SK-N-SH (cell line): ENCODE data around the gene EIF3K. TPM values are rescaled to one million over a fixed set of nuclear protein-coding genes. Genes with fewer than 3 reads are reported as not detected.

Source experiments
- CTCF ChIA-PET: fragments of 300-600, 350-600 bp; formaldehyde crosslinking; extraction: SDS; loops from one replicate; lab custom pipeline; 2021; lab: Yijun Ruan, JAX
- POLR2A ChIA-PET: fragments of 350-600 bp; sonication (Branson Sonifier 250); formaldehyde crosslinking; extraction: SDS; loops from one replicate; lab custom pipeline; 2020; ENCODE audit warnings: antibody characterized with exemption, inconsistent platforms; lab: Yijun Ruan, JAX
- DNase-seq: peaks from one replicate; pipeline ENCODE4 v3.0.0; 2012
- H2AFZ ChIP-seq: fragments of 200-600 bp; sonication (generic); 2 replicates; pipeline ENCODE4 v1.8.1; 2016; ENCODE audit warnings: antibody characterized with exemption, mild to moderate bottlenecking, low read depth
- H3F3A ChIP-seq: fragments of 200-600 bp; sonication (generic); replicated peaks from 2 replicates; pipeline ENCODE3; 2016; ENCODE audit warnings: antibody characterized with exemption, mild to moderate bottlenecking; ENCODE audit not compliant: insufficient read depth
- H3K27ac ChIP-seq, 2 experiments: fragments of 200-500 bp in 1 of 2; fragments of 200-600 bp in 1 of 2; sonication (Bioruptor generic) in 1 of 2; sonication (generic), shearing (Covaris generic) in 1 of 2; 2 replicates each; pipeline versions ENCODE4 v1.5.1 to v1.6.1; 2014 to 2016; ENCODE audit warnings: low read depth in 2 of 2, inconsistent platforms in 1 of 2, low read length in 1 of 2, mild to moderate bottlenecking in 1 of 2, mixed read lengths in 1 of 2
- H3K27me3 ChIP-seq: fragments of 200-600 bp; sonication (generic), shearing (Covaris generic); 2 replicates; pipeline ENCODE4 v1.6.1; 2016; ENCODE audit warnings: mixed run types; ENCODE audit not compliant: insufficient read depth
- H3K36me3 ChIP-seq, 2 experiments: fragments of 200-500 bp in 1 of 2; fragments of 200-600 bp in 1 of 2; sonication (Bioruptor generic) in 1 of 2; sonication (generic) in 1 of 2; replicated peaks in 1 of 2; 2 replicates each; pipeline versions ENCODE3 to v1.5.1; 2014 to 2016; ENCODE audit warnings: low read length in 1 of 2, mild to moderate bottlenecking in 1 of 2; ENCODE audit not compliant: insufficient read depth in 2 of 2, control insufficient read depth in 1 of 2
- H3K4me1 ChIP-seq, 2 experiments: fragments of 200-500 bp in 1 of 2; fragments of 200-600 bp in 1 of 2; sonication (Bioruptor generic) in 1 of 2; sonication (generic), shearing (Covaris generic) in 1 of 2; 2 replicates each; pipeline versions ENCODE4 v1.5.1 to v1.6.1; 2014 to 2016; ENCODE audit warnings: low read depth in 1 of 2, low read length in 1 of 2, mixed run types in 1 of 2; ENCODE audit not compliant: insufficient read depth in 2 of 2, control insufficient read depth in 1 of 2
- H3K4me2 ChIP-seq: fragments of 200-600 bp; sonication (generic), shearing (Covaris generic); 2 replicates; pipeline ENCODE4 v1.6.1; 2017; ENCODE audit warnings: mixed run types
- H3K4me3 ChIP-seq, 2 experiments: fragments of 200-500 bp in 1 of 2; fragments of 200-600 bp in 1 of 2; sonication (Bioruptor generic) in 1 of 2; sonication (generic), shearing (Covaris generic) in 1 of 2; 2 replicates each; pipeline versions ENCODE4 v1.5.1 to v1.8.1; 2014 to 2016; ENCODE audit warnings: low read depth in 2 of 2, inconsistent platforms in 1 of 2, low read length in 1 of 2, mild to moderate bottlenecking in 1 of 2, mixed read lengths in 1 of 2, moderate library complexity in 1 of 2
- H3K79me2 ChIP-seq: fragments of 200-600 bp; sonication (generic); 2 replicates; pipeline ENCODE4 v1.8.1; 2017; ENCODE audit warnings: mild to moderate bottlenecking; ENCODE audit not compliant: insufficient read depth
- H3K9ac ChIP-seq: fragments of 200-600 bp; sonication (generic); 2 replicates; pipeline ENCODE4 v1.6.1; 2017; ENCODE audit warnings: mixed run types
- H3K9me2 ChIP-seq: fragments of 200-600 bp; sonication (generic); 2 replicates; pipeline ENCODE4 v1.6.1; 2017; ENCODE audit warnings: mixed run types
- H3K9me3 ChIP-seq: fragments of 200-600 bp; sonication (generic); 2 replicates; pipeline ENCODE4 v1.6.1; 2017; ENCODE audit warnings: mixed run types, mild to moderate bottlenecking, moderate library complexity
- H4K20me1 ChIP-seq: fragments of 200-600 bp; sonication (generic); 2 replicates; pipeline ENCODE4 v1.6.1; 2017; ENCODE audit warnings: mild to moderate bottlenecking, mixed run types; ENCODE audit not compliant: insufficient read depth
- CHD2 ChIP-seq: fragments of 150-350 bp; IDR thresholded peaks from 2 replicates; pipeline ENCODE4 v1.6.1; 2018; ENCODE audit warnings: low read length; ENCODE audit not compliant: partially characterized antibody
- EP300 ChIP-seq, 2 experiments: IDR thresholded peaks; 2 replicates each; pipeline versions ENCODE4 v1.4.0 to v1.6.1; 2012; ENCODE audit warnings: borderline replicate concordance in 1 of 2, low read depth in 1 of 2, low read length in 1 of 2
- EZH2phosphoT487 ChIP-seq: fragments of 200-600 bp; sonication (generic); IDR thresholded peaks from 2 replicates; pipeline ENCODE4 v1.6.1; 2017; ENCODE audit warnings: low read depth, mixed run types, mild to moderate bottlenecking, antibody characterized with exemption, moderate library complexity, borderline replicate concordance
- FOSL2 ChIP-seq: IDR thresholded peaks from 2 replicates; pipeline ENCODE4 v1.4.0; 2012; ENCODE audit warnings: low read depth, mild to moderate bottlenecking, moderate library complexity, borderline replicate concordance
- FOXJ3 ChIP-seq: sonication (generic); formaldehyde crosslinking; IDR thresholded peaks from 2 replicates; pipeline ENCODE4 v1.5.1; 2020; ENCODE audit warnings: mild to moderate bottlenecking, missing genetic modification reagents
- FOXM1 ChIP-seq: IDR thresholded peaks from 2 replicates; pipeline ENCODE4 v1.4.0; 2012; ENCODE audit warnings: low read depth, mild to moderate bottlenecking
- GABPA ChIP-seq: IDR thresholded peaks from 2 replicates; pipeline ENCODE4 v1.4.0; 2012; ENCODE audit warnings: low read depth, mild to moderate bottlenecking
- GATA2 ChIP-seq: sonication (generic); formaldehyde crosslinking; IDR thresholded peaks from 2 replicates; pipeline ENCODE4 v1.5.0; 2020; ENCODE audit warnings: mild to moderate bottlenecking, missing genetic modification reagents
- JUND ChIP-seq: IDR thresholded peaks from 2 replicates; pipeline ENCODE4 v1.4.0; 2012
- MXI1 ChIP-seq: IDR thresholded peaks from 2 replicates; pipeline ENCODE4 v1.6.1; 2012; ENCODE audit warnings: mild to moderate bottlenecking, low read depth, low read length, improper control_type of control experiment
- NFIC ChIP-seq: IDR thresholded peaks from 2 replicates; pipeline ENCODE4 v1.4.0; 2012; ENCODE audit warnings: borderline replicate concordance
- NRF1 ChIP-seq: IDR thresholded peaks from 2 replicates; pipeline ENCODE4 v1.6.1; 2012; ENCODE audit warnings: low read depth, mild to moderate bottlenecking, low read length
- PBX3 ChIP-seq: IDR thresholded peaks from 2 replicates; pipeline ENCODE4; 2012
- POLR2AphosphoS5 ChIP-seq: IDR thresholded peaks from 2 replicates; pipeline ENCODE4 v1.6.1; 2012; ENCODE audit warnings: low read depth, low read length
- RCOR1 ChIP-seq: fragments of 150-350 bp; IDR thresholded peaks from 2 replicates; pipeline ENCODE4 v1.6.1; 2017; ENCODE audit warnings: antibody characterized with exemption, low read length
- RFX5 ChIP-seq: IDR thresholded peaks from 2 replicates; pipeline ENCODE4 v1.6.1; 2012; ENCODE audit warnings: mild to moderate bottlenecking, improper control_type of control experiment, low read length
- RXRA ChIP-seq: IDR thresholded peaks from 2 replicates; pipeline ENCODE4 v1.4.0; 2012; ENCODE audit warnings: low read depth, mild to moderate bottlenecking, borderline replicate concordance
- SIN3A ChIP-seq: IDR thresholded peaks from 2 replicates; pipeline ENCODE4 v1.6.1; 2012; ENCODE audit warnings: low read depth, mild to moderate bottlenecking, low read length, moderate library complexity, borderline replicate concordance
- SMC3 ChIP-seq: IDR thresholded peaks from 2 replicates; pipeline ENCODE4 v1.6.1; 2012; ENCODE audit warnings: low read depth, low read length, improper control_type of control experiment
- TCF12 ChIP-seq: IDR thresholded peaks from 2 replicates; pipeline ENCODE4 v1.4.0; 2012
- TEAD4 ChIP-seq: IDR thresholded peaks from 2 replicates; pipeline ENCODE4 v1.4.0; 2012; ENCODE audit warnings: mild to moderate bottlenecking, borderline replicate concordance; ENCODE audit not compliant: insufficient read depth
- YY1 ChIP-seq: IDR thresholded peaks from 2 replicates; pipeline ENCODE4 v1.4.0; 2012; ENCODE audit warnings: low read depth, mild to moderate bottlenecking
- WGBS: methylation state at CpG from one replicate; pipeline ENCODE4 v1.1.6; 2017; ENCODE audit warnings: low lambda C conversion rate; 5-methylcytosine and 5-hydroxymethylcytosine counted together
- polyA plus RNA-seq, 3 experiments: library from polyadenylated mRNA; depleted of rRNA; stranded (reverse); fragments of >200 nt; gene quantifications; 2 replicates each; pipeline ENCODE4 v1.2.3, GENCODE V29; 2012
- TF ChIP-seq, protein P1 (sequence below): IDR thresholded peaks from 2 replicates; pipeline ENCODE4 v1.4.0; 2012; ENCODE audit warnings: low read depth, borderline replicate concordance
- TF ChIP-seq, protein P2 (sequence below): IDR thresholded peaks from 2 replicates; pipeline ENCODE4 v1.4.0; 2012; ENCODE audit warnings: low read depth
- TF ChIP-seq, protein P3 (sequence below): fragments of 200-600 bp; sonication (generic); IDR thresholded peaks from 2 replicates; pipeline ENCODE4 v1.6.1; 2017; ENCODE audit warnings: antibody characterized with exemption, mild to moderate bottlenecking, moderate library complexity
- TF ChIP-seq, protein P4 (sequence below): fragments of 150-350 bp; IDR thresholded peaks from 2 replicates; pipeline ENCODE4 v1.6.1; 2016; ENCODE audit warnings: mild to moderate bottlenecking, low read depth, low read length
- TF ChIP-seq, protein P5 (sequence below): IDR thresholded peaks from 2 replicates; pipeline ENCODE4 v1.4.0; 2012; ENCODE audit warnings: low read depth, borderline replicate concordance

Gene EIF3K
- polyA plus RNA-seq, 1 of the 3 experiments (the other 2 are of a cell fraction): 484 TPM

DNA sequence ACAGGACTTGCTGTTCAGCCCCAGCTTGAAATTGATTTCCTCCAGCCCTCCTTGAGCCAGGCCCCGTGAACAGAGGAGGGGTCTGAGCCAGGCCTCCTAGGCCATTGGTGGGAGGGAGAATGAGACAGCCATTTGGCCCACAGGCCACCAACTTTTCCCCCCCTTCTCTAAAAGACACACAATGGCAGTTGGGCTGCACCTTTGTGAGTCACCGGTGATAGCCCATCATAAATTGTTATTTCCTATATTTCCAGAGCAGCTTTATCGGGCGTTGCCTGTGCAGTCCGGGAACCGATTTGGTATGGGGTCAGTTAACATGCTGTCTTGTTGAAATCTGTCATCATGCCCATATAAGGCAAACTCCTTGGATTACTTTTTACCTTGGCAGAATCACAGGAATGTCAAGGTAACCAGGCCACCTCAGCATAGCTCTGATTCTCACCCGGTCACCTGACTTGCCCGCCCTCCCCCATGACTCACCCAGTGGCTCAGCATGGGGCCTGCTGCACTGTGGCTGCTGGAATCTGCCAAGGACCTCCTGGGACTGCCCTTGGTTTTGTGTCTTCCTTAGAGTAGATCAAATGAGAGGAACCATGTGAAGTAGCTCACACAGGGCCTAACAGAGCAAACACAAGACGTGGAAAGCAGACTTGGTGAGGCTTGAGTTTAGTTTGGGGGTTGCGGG, 64.5 kb downstream of the EIF3K start:
- H3K79me2 ChIP-seq: peaks cover 91% of the 10 kb centered on the region
- H3F3A ChIP-seq: peaks cover 66% of the 10 kb centered on the region
- H3K4me3 ChIP-seq: no peak overlapping the region
- no peaks in the 10 kb centered on the region for H3K9me3 ChIP-seq
- peaks cover 41 to 60% of the 10 kb centered on the region in 2 experiments; a peak in 3 of 4 replicates for H3K4me1 ChIP-seq
- no peak overlapping the region for H2AFZ ChIP-seq
- WGBS: 18% methylated on average over 9 of the region's 10 CpGs
- H3K36me3 ChIP-seq: peaks cover 0 to 14% of the 10 kb centered on the region in 2 experiments
- peak overlapping the region; percentile 73 for H3K9ac ChIP-seq
- no peaks in the 10 kb centered on the region for H3K9me2 ChIP-seq
- CTCF ChIA-PET: interaction anchor here (0.7 kb wide), 1 partner anchor 98 kb away, joined by 3 read pairs; no protein-coding TSS in a partner anchor
- H3K4me2 ChIP-seq: peak overlapping the region; percentile 66
- POLR2A ChIA-PET: no interaction called here
- H3K27ac ChIP-seq: peak overlapping the region; percentile 64 to 99
- H3K27me3 ChIP-seq: no peaks in the 10 kb centered on the region
- H4K20me1 ChIP-seq: peaks cover 13% of the 10 kb centered on the region; the same call in 1 of the 2 replicates
- no peak for DNase-seq
- no peak for TF ChIP-seq GABPA
- TF ChIP-seq RXRA: peak; percentile 91; the same call in 1 of the 2 replicates
- TF ChIP-seq POLR2AphosphoS5: peak; percentile 42; the same call in 1 of the 2 replicates
- TF ChIP-seq EZH2phosphoT487: no peak
- peak; percentile 74 for TF ChIP-seq NFIC
- no peak for TF ChIP-seq SIN3A
- TF ChIP-seq FOXJ3 (CRISPR knock-in tag): no peak
- peak; percentile 91 for TF ChIP-seq JUND
- TF ChIP-seq, protein P1, sequence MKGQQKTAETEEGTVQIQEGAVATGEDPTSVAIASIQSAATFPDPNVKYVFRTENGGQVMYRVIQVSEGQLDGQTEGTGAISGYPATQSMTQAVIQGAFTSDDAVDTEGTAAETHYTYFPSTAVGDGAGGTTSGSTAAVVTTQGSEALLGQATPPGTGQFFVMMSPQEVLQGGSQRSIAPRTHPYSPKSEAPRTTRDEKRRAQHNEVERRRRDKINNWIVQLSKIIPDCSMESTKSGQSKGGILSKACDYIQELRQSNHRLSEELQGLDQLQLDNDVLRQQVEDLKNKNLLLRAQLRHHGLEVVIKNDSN: peak; percentile 90
- TF ChIP-seq, protein P2, sequence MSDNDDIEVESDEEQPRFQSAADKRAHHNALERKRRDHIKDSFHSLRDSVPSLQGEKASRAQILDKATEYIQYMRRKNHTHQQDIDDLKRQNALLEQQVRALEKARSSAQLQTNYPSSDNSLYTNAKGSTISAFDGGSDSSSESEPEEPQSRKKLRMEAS: peak; percentile 83; the same call in 1 of the 2 replicates
- TF ChIP-seq YY1: 0 out of 2 replicates have a peak, but pooled peaks have one; percentile 14
- peak; percentile 94 for TF ChIP-seq FOSL2
- TF ChIP-seq, protein P3, sequence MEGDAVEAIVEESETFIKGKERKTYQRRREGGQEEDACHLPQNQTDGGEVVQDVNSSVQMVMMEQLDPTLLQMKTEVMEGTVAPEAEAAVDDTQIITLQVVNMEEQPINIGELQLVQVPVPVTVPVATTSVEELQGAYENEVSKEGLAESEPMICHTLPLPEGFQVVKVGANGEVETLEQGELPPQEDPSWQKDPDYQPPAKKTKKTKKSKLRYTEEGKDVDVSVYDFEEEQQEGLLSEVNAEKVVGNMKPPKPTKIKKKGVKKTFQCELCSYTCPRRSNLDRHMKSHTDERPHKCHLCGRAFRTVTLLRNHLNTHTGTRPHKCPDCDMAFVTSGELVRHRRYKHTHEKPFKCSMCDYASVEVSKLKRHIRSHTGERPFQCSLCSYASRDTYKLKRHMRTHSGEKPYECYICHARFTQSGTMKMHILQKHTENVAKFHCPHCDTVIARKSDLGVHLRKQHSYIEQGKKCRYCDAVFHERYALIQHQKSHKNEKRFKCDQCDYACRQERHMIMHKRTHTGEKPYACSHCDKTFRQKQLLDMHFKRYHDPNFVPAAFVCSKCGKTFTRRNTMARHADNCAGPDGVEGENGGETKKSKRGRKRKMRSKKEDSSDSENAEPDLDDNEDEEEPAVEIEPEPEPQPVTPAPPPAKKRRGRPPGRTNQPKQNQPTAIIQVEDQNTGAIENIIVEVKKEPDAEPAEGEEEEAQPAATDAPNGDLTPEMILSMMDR: no peak
- peak in 1 of 2 experiments; percentile 89; a peak in 2 of 4 replicates for TF ChIP-seq EP300 (IDR thresholded peaks at IDR 0.05; ENCODE audit: borderline replicate concordance in 1 of 2, low read depth in 1 of 2, low read length in 1 of 2)
- TF ChIP-seq FOXM1: peak; percentile 53; the same call in 1 of the 2 replicates
- TF ChIP-seq RCOR1: no peak
- TF ChIP-seq, protein P4, sequence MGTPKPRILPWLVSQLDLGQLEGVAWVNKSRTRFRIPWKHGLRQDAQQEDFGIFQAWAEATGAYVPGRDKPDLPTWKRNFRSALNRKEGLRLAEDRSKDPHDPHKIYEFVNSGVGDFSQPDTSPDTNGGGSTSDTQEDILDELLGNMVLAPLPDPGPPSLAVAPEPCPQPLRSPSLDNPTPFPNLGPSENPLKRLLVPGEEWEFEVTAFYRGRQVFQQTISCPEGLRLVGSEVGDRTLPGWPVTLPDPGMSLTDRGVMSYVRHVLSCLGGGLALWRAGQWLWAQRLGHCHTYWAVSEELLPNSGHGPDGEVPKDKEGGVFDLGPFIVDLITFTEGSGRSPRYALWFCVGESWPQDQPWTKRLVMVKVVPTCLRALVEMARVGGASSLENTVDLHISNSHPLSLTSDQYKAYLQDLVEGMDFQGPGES: no peak
- no peak for TF ChIP-seq GATA2
- TF ChIP-seq NRF1: no peak
- no peak for TF ChIP-seq SMC3
- TF ChIP-seq PBX3: peak; percentile 51
- TF ChIP-seq TCF12: peak; percentile 90
- TF ChIP-seq MXI1: no peak
- TF ChIP-seq, protein P5, sequence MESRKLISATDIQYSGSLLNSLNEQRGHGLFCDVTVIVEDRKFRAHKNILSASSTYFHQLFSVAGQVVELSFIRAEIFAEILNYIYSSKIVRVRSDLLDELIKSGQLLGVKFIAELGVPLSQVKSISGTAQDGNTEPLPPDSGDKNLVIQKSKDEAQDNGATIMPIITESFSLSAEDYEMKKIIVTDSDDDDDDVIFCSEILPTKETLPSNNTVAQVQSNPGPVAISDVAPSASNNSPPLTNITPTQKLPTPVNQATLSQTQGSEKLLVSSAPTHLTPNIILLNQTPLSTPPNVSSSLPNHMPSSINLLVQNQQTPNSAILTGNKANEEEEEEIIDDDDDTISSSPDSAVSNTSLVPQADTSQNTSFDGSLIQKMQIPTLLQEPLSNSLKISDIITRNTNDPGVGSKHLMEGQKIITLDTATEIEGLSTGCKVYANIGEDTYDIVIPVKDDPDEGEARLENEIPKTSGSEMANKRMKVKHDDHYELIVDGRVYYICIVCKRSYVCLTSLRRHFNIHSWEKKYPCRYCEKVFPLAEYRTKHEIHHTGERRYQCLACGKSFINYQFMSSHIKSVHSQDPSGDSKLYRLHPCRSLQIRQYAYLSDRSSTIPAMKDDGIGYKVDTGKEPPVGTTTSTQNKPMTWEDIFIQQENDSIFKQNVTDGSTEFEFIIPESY: peak; percentile 57; the same call in 1 of the 2 replicates
- TF ChIP-seq RFX5: no peak
- TF ChIP-seq CHD2: no peak
- TF ChIP-seq TEAD4: peak; percentile 85; the same call in 1 of the 2 replicates
